Measurements from ENCODE around the gene ABHD14A.

Gene ABHD14A

GRCh38 chr3:51982838-51983577 is 8.1 kb downstream of the ABHD14A start, which contains the start of gene ACY1:
TSS of gene ACY1 (plus strand) at chr3:51983535. CDS start at chr3:51984065, 530 bp downstream.
- no peak for DNase-seq (ENCODE audit: low read depth, low spot score)
- H3K4me1 ChIP-seq (ENCODE audit: insufficient read depth, insufficient read length) = peaks cover 19% of the 10 kb centered on the region
- no peak for TF ChIP-seq SUZ12 (IDR thresholded peaks at IDR 0.05; ENCODE audit: extremely low read depth, insufficient read depth, insufficient read length)
- TF ChIP-seq YY1 (IDR thresholded peaks at IDR 0.05; ENCODE audit: insufficient read depth, insufficient read length) = no peak
- no peak for TF ChIP-seq ZNF274 (IDR thresholded peaks at IDR 0.05; ENCODE audit: low read depth, low read length)
- peak within 1 kb of the TSS; percentile 34 for H3K4me3 ChIP-seq (ENCODE audit: insufficient read length, low read depth)
- no peaks in the 10 kb centered on the region for H3K27me3 ChIP-seq (ENCODE audit: insufficient read depth, insufficient read length)
- peak within 1 kb of the TSS; percentile 58 for H3K9ac ChIP-seq (ENCODE audit: insufficient read length, low read depth)
- no peaks in the 10 kb centered on the region for H3K36me3 ChIP-seq (ENCODE audit: insufficient read depth, insufficient read length, low read length)
- H3K9me3 ChIP-seq (ENCODE audit: insufficient read depth, low read length) = no peaks in the 10 kb centered on the region

- peak overlapping the region; percentile 34 for H3K4me3 ChIP-seq (ENCODE audit: insufficient read length, low read depth)
- no peak for TF ChIP-seq SUZ12 (IDR thresholded peaks at IDR 0.05; ENCODE audit: extremely low read depth, insufficient read depth, insufficient read length)
- no peak for TF ChIP-seq YY1 (IDR thresholded peaks at IDR 0.05; ENCODE audit: insufficient read depth, insufficient read length)
- TF ChIP-seq ZNF274 (IDR thresholded peaks at IDR 0.05; ENCODE audit: low read depth, low read length) = no peak
- no peaks in the 10 kb centered on the region for H3K9me3 ChIP-seq (ENCODE audit: insufficient read depth, low read length)
- H3K4me1 ChIP-seq (ENCODE audit: insufficient read depth, insufficient read length) = peaks cover 23% of the 10 kb centered on the region
- no peak for DNase-seq (ENCODE audit: low read depth, low spot score)
- no peaks in the 10 kb centered on the region for H3K36me3 ChIP-seq (ENCODE audit: insufficient read depth, insufficient read length, low read length)
- H3K9ac ChIP-seq (ENCODE audit: insufficient read length, low read depth) = peak overlapping the region; percentile 58
- no peaks in the 10 kb centered on the region for H3K27me3 ChIP-seq (ENCODE audit: insufficient read depth, insufficient read length)
Observed at GRCh38 chr3:51983578-51984268, 8.9 kb downstream of the ABHD14A start.

GRCh38 chr3:51984269-51984647 is 9.4 kb downstream of the ABHD14A start:
- H3K4me3 ChIP-seq (ENCODE audit: insufficient read length, low read depth) = peak overlapping the region; percentile 34
- TF ChIP-seq YY1 (IDR thresholded peaks at IDR 0.05; ENCODE audit: insufficient read depth, insufficient read length) = no peak
- TF ChIP-seq SUZ12 (IDR thresholded peaks at IDR 0.05; ENCODE audit: extremely low read depth, insufficient read depth, insufficient read length) = no peak
- TF ChIP-seq ZNF274 (IDR thresholded peaks at IDR 0.05; ENCODE audit: low read depth, low read length) = no peak
- no peak for DNase-seq (ENCODE audit: low read depth, low spot score)
- peaks cover 2% of the 10 kb centered on the region for H3K36me3 ChIP-seq (ENCODE audit: insufficient read depth, insufficient read length, low read length)
- no peaks in the 10 kb centered on the region for H3K9me3 ChIP-seq (ENCODE audit: insufficient read depth, low read length)
- H3K27me3 ChIP-seq (ENCODE audit: insufficient read depth, insufficient read length) = no peaks in the 10 kb centered on the region
- peak overlapping the region; percentile 58 for H3K9ac ChIP-seq (ENCODE audit: insufficient read length, low read depth)
- peaks cover 26% of the 10 kb centered on the region for H3K4me1 ChIP-seq (ENCODE audit: insufficient read depth, insufficient read length)

GRCh38 chr3:51985063-51985462 is 10.2 kb downstream of the ABHD14A start:
- TF ChIP-seq SUZ12 (IDR thresholded peaks at IDR 0.05; ENCODE audit: extremely low read depth, insufficient read depth, insufficient read length) (no peak), ZNF274 (IDR thresholded peaks at IDR 0.05; ENCODE audit: low read depth, low read length) (no peak), YY1 (IDR thresholded peaks at IDR 0.05; ENCODE audit: insufficient read depth, insufficient read length) (no peak)
- peaks cover 4% of the 10 kb centered on the region for H3K36me3 ChIP-seq (ENCODE audit: insufficient read depth, insufficient read length, low read length)
- H3K9me3 ChIP-seq (ENCODE audit: insufficient read depth, low read length) = no peaks in the 10 kb centered on the region
- peaks cover 30% of the 10 kb centered on the region for H3K4me1 ChIP-seq (ENCODE audit: insufficient read depth, insufficient read length)
- H3K9ac ChIP-seq (ENCODE audit: insufficient read length, low read depth) = no peak overlapping the region
- H3K27me3 ChIP-seq (ENCODE audit: insufficient read depth, insufficient read length) = no peaks in the 10 kb centered on the region
- no peak overlapping the region for H3K4me3 ChIP-seq (ENCODE audit: insufficient read length, low read depth)
- no peak for DNase-seq (ENCODE audit: low read depth, low spot score)

GRCh38 chr3:51986010-51986947 is 11.4 kb downstream of the ABHD14A start:
- H3K4me3 ChIP-seq (ENCODE audit: insufficient read length, low read depth) = no peak overlapping the region
- peaks cover 5% of the 10 kb centered on the region for H3K36me3 ChIP-seq (ENCODE audit: insufficient read depth, insufficient read length, low read length)
- H3K9ac ChIP-seq (ENCODE audit: insufficient read length, low read depth) = no peak overlapping the region
- TF ChIP-seq ZNF274 (IDR thresholded peaks at IDR 0.05; ENCODE audit: low read depth, low read length) (no peak), SUZ12 (IDR thresholded peaks at IDR 0.05; ENCODE audit: extremely low read depth, insufficient read depth, insufficient read length) (no peak), YY1 (IDR thresholded peaks at IDR 0.05; ENCODE audit: insufficient read depth, insufficient read length) (no peak)
- no peaks in the 10 kb centered on the region for H3K27me3 ChIP-seq (ENCODE audit: insufficient read depth, insufficient read length)
- peaks cover 30% of the 10 kb centered on the region for H3K4me1 ChIP-seq (ENCODE audit: insufficient read depth, insufficient read length)
- H3K9me3 ChIP-seq (ENCODE audit: insufficient read depth, low read length) = no peaks in the 10 kb centered on the region
- no peak for DNase-seq (ENCODE audit: low read depth, low spot score)

- TF ChIP-seq ZNF274 (IDR thresholded peaks at IDR 0.05; ENCODE audit: low read depth, low read length) = no peak
- TF ChIP-seq SUZ12 (IDR thresholded peaks at IDR 0.05; ENCODE audit: extremely low read depth, insufficient read depth, insufficient read length) = no peak
- no peak for TF ChIP-seq YY1 (IDR thresholded peaks at IDR 0.05; ENCODE audit: insufficient read depth, insufficient read length)
- Histone ChIP-seq H3K9ac (ENCODE audit: insufficient read length, low read depth) (no peak overlapping the region), H3K4me3 (ENCODE audit: insufficient read length, low read depth) (no peak overlapping the region), H3K9me3 (ENCODE audit: insufficient read depth, low read length) (no peaks in the 10 kb centered on the region), H3K27me3 (ENCODE audit: insufficient read depth, insufficient read length) (no peaks in the 10 kb centered on the region), H3K36me3 (ENCODE audit: insufficient read depth, insufficient read length, low read length) (peaks cover 18% of the 10 kb centered on the region), H3K4me1 (ENCODE audit: insufficient read depth, insufficient read length) (peaks cover 32% of the 10 kb centered on the region)
- no peak for DNase-seq (ENCODE audit: low read depth, low spot score)
Observed at GRCh38 chr3:51987568-51987967, 12.7 kb downstream of the ABHD14A start.

All from NT2/D1 (cell line).